ENCODE data around the gene CLSTN1. TPM values are rescaled to one million over a fixed set of nuclear protein-coding genes. Genes with fewer than 3 reads are reported as not detected.

The CLSTN1 gene
- total and polyA plus RNA-seq, 2 of the 13 experiments (the other 11 are each of a cell fraction or from before 2014, with no cell fraction given) = 19.7 to 29.8 TPM

GRCh38 chr1:9723926-9724325, 99.8 kb downstream of the CLSTN1 start:
- Histone ChIP-seq H2AFZ (ENCODE audit: low read length) (no peak overlapping the region), H3K27ac (ENCODE audit: extremely low read length, insufficient read depth, low read length) (no peak overlapping the region), H4K20me1 (ENCODE audit: insufficient read depth, low read length) (no peaks in the 10 kb centered on the region), H3K4me1 (ENCODE audit: insufficient read depth, low read length) (peaks cover 9% of the 10 kb centered on the region), H3K4me3 (replicated peaks in 1 of 3; ENCODE audit: insufficient read depth in 1 of 3, low read depth in 2 of 3, low read length in 3 of 3) (no peak overlapping the region), H3K9me3 (ENCODE audit: low read length) (peaks cover 12% of the 10 kb centered on the region; the same call in 1 of the 2 replicates), H3K79me2 (ENCODE audit: insufficient read depth, low read length) (no peaks in the 10 kb centered on the region), H3K27me3 (ENCODE audit: control insufficient read depth in 1 of 2, insufficient read depth in 2 of 2, low read length in 2 of 2) (no peaks in the 10 kb centered on the region), H3K9ac (ENCODE audit: insufficient read depth, low read depth, low read length) (no peak overlapping the region), H3K4me2 (ENCODE audit: low read depth, low read length) (no peak overlapping the region), H3K36me3 (replicated peaks in 1 of 2; ENCODE audit: control insufficient read depth in 1 of 2, insufficient read depth in 2 of 2, low read length in 2 of 2) (peaks cover 38 to 58% of the 10 kb centered on the region in 2 experiments)
- POLR2A ChIA-PET = no interaction called here
- in situ Hi-C loops (cut with HindIII; ENCODE audit: extremely low pct_ligation_motif_present, low pct_unique_long_range_greater_than_20kb) (no loop called here), intact Hi-C loops (cut with micrococcal nuclease; ENCODE audit: unreplicated experiment) (no loop called here)
- DNase-seq (ENCODE audit: low spot score) (no peak), ATAC-seq (no peak), FAIRE-seq (no peak)
- BruUV-seq (replicated peaks) = no TSS peak
- CTCF ChIA-PET (ENCODE audit: low intra/inter-chr PET ratio, low total read pairs) = interaction anchor here (2.2 to 2.3 kb wide), 2 partner anchors 22 to 97 kb away, joined by 11 to 22 read pairs; no protein-coding TSS in a partner anchor
- no CpG with 5 or more reads among the region's 6 CpGs for WGBS (ENCODE audit: low lambda C conversion rate)
- TF ChIP-seq SNRNP70 (IDR thresholded peaks at IDR 0.05; ENCODE audit: low read depth, low read length) (no peak), PRDM15 (CRISPR knock-in tag; IDR thresholded peaks at IDR 0.05) (no peak), ZNF558 (CRISPR knock-in tag; IDR thresholded peaks at IDR 0.05; ENCODE audit: borderline replicate concordance) (no peak), ZNF782 (CRISPR knock-in tag; IDR thresholded peaks at IDR 0.05; ENCODE audit: borderline replicate concordance) (no peak), TCF7L2 (IDR thresholded peaks at IDR 0.05; ENCODE audit: low read depth, low read length) (no peak), MTA1 (CRISPR knock-in tag; IDR thresholded peaks at IDR 0.05; ENCODE audit: borderline replicate concordance) (no peak), THAP11 (CRISPR knock-in tag; IDR thresholded peaks at IDR 0.05) (no peak), ZNF646 (CRISPR knock-in tag; IDR thresholded peaks at IDR 0.05) (no peak), NPAS2 (CRISPR knock-in tag; IDR thresholded peaks at IDR 0.05; ENCODE audit: borderline replicate concordance) (no peak), PATZ1 (CRISPR knock-in tag; IDR thresholded peaks at IDR 0.05) (no peak), NR0B2 (CRISPR knock-in tag; IDR thresholded peaks at IDR 0.05) (no peak)

All from HepG2 (cell line).